Upper lobe of right lung (tissue), 1 donor: ENCODE measurements around the gene DPYD. TPM values are rescaled to one million over a fixed set of nuclear protein-coding genes. Genes with fewer than 3 reads are reported as not detected.

Experiments
- ATAC-seq: fragments of 200-7000 bp; cut with Tn5 transposase; one replicate; pipeline ENCODE4 v1.9.1; 2020; ENCODE audit warnings: mild to moderate bottlenecking, moderate library complexity
- DNase-seq: peaks from one replicate; pipeline ENCODE4 v3.0.0-alpha.2; 2020
- H3K27ac ChIP-seq: fragments of 200-600 bp; one replicate; pipeline ENCODE4 v1.8.0; 2022
- H3K27me3 ChIP-seq: fragments of 200-600 bp; one replicate; pipeline ENCODE4 v1.8.0; 2022; ENCODE audit warnings: mild to moderate bottlenecking
- H3K36me3 ChIP-seq: fragments of 200-600 bp; one replicate; pipeline ENCODE4 v1.8.0; 2022
- H3K4me1 ChIP-seq: fragments of 200-600 bp; one replicate; pipeline ENCODE4 v1.8.0; 2022
- H3K4me3 ChIP-seq: fragments of 200-600 bp; one replicate; pipeline ENCODE4 v1.8.0; 2022; ENCODE audit warnings: mild to moderate bottlenecking
- H3K9me3 ChIP-seq: fragments of 200-600 bp; one replicate; pipeline ENCODE4 v1.8.0; 2022
- intact Hi-C: fragments of 100-400 bp; cut with DNase I; formaldehyde crosslinking; loops from one replicate; pipeline ENCODE4 v1.11.0; 2022
- total RNA-seq: library from RNA; stranded (reverse); fragmentation: NEBNext Ultra II Directional; extraction: Animal tissue kit (Norgen Biotek cat#: 25700); gene quantifications from one replicate; pipeline ENCODE4 v1.2.1, GENCODE V29; 2021
- TF ChIP-seq, protein P1 (sequence below): fragments of 200-600 bp; IDR thresholded peaks from one replicate; pipeline ENCODE4 v1.8.0; 2022; ENCODE audit warnings: antibody characterized with exemption
- donor health status: DM: no; HTN: yes; CAD: no; lungs with severe emphysema.

The DPYD gene
- total RNA-seq, 1 donor from 2014 or later = 82.7 TPM

DNA sequence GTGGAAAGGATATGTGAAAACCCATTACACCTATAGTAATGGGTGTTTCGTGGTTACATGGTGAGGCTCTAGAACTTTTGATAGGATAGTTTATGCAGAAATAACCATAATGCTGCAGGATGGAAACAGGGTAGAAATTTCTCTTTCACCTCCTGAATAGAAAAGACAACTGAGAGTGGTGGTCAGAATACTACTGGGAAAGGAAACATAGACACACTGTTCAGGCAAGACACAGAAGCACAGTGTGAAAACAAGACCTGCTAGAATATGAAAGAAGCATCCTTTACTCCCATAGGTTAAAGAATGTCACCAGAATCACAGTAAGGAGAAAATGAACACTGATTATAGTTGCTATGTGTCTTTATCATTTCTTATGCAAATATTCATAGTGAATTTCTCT lies 496.6 kb downstream of the DPYD start:
- H3K4me1 ChIP-seq = no peaks in the 10 kb centered on the region
- H3K27ac ChIP-seq = no peak overlapping the region
- intact Hi-C loops = no loop called here
- no peaks in the 10 kb centered on the region for H3K9me3 ChIP-seq
- TF ChIP-seq, protein P1, sequence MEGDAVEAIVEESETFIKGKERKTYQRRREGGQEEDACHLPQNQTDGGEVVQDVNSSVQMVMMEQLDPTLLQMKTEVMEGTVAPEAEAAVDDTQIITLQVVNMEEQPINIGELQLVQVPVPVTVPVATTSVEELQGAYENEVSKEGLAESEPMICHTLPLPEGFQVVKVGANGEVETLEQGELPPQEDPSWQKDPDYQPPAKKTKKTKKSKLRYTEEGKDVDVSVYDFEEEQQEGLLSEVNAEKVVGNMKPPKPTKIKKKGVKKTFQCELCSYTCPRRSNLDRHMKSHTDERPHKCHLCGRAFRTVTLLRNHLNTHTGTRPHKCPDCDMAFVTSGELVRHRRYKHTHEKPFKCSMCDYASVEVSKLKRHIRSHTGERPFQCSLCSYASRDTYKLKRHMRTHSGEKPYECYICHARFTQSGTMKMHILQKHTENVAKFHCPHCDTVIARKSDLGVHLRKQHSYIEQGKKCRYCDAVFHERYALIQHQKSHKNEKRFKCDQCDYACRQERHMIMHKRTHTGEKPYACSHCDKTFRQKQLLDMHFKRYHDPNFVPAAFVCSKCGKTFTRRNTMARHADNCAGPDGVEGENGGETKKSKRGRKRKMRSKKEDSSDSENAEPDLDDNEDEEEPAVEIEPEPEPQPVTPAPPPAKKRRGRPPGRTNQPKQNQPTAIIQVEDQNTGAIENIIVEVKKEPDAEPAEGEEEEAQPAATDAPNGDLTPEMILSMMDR = no peak
- H3K27me3 ChIP-seq = no peaks in the 10 kb centered on the region
- DNase-seq = no peak
- no peaks in the 10 kb centered on the region for H3K36me3 ChIP-seq
- no peak overlapping the region for H3K4me3 ChIP-seq
- no peak for ATAC-seq

DNA sequence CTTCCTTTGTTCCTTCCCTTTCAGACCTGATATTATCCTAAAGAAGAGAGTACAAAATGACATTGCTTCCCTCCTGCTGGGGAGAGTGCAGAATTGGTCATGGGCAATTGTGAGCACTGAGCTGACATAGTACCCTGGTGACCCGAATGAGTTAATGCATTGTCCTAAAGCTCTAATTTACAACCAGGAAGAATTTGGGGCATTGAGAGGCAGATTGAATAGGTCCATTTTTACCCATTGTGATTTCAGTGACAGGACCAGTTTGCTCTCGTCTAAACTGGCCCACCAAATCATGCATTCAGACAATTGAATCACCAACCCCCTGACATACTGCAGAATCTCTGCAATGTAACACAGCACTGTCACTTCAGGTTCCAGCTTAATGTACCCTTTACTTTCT lies 497.4 kb downstream of the DPYD start:
- intact Hi-C loops = no loop called here
- Histone ChIP-seq H3K9me3 (no peaks in the 10 kb centered on the region), H3K27me3 (no peaks in the 10 kb centered on the region), H3K27ac (no peak overlapping the region), H3K36me3 (no peaks in the 10 kb centered on the region), H3K4me1 (no peaks in the 10 kb centered on the region), H3K4me3 (no peak overlapping the region)
- ATAC-seq (no peak), DNase-seq (no peak)
- TF ChIP-seq, protein P1 = no peak

DNA sequence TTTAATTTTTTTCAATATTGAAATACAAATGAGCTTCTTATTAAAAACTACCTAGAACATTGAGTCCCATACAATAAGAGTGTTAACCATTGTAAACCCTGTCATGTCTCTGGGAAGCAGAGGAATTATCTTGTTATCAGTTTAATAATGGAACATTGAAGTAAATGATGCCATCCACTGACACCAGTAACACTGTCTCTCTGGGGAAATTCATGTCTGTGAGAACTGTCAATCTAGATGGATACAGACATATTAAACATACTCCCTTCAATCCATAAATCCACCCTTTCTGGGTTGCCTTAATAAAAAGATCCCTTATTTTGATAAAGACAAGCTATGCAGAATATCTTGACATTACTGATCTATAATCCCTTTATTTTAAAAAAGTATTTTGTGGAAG lies 503.2 kb downstream of the DPYD start:
- Histone ChIP-seq H3K4me1 (no peaks in the 10 kb centered on the region), H3K9me3 (no peaks in the 10 kb centered on the region), H3K36me3 (no peaks in the 10 kb centered on the region), H3K27ac (no peak overlapping the region), H3K27me3 (no peaks in the 10 kb centered on the region), H3K4me3 (no peak overlapping the region)
- ATAC-seq = no peak
- TF ChIP-seq, protein P1 = no peak
- no peak for DNase-seq
- intact Hi-C loops = no loop called here

DNA sequence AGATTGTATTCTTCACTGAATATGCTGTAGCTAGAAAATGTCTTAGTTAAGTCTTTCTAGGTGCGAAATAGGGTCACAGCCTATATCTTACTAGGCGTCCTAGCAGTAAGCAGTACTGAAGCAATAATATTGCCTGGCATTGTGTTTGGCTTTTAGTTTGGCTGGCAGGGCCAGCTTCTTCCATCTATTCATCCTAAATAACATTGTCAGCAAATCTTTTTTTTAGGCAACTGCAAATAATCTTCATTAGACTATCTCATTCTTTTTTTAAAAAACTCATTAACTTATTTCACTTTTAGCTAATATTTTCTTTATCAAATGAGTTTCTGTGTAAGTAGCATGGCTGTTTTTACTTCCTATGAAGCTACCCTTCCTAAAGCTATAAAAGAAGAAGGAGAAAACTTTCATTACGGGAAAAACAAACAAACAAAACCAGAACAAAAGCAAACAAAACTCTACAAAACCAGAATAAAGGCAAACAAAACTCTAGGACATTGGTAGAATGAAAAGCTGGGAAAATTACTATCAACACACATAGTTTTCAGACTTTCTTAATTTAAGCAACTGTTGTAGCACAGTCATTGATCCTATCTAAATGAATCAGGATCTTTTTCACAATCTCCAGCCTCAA lies 506.0 kb downstream of the DPYD start:
- no peak overlapping the region for H3K27ac ChIP-seq
- no peaks in the 10 kb centered on the region for H3K27me3 ChIP-seq
- no peak for DNase-seq
- H3K9me3 ChIP-seq = no peaks in the 10 kb centered on the region
- ATAC-seq = no peak
- H3K36me3 ChIP-seq = no peaks in the 10 kb centered on the region
- no peaks in the 10 kb centered on the region for H3K4me1 ChIP-seq
- intact Hi-C loops = no loop called here
- no peak overlapping the region for H3K4me3 ChIP-seq
- TF ChIP-seq, protein P1 = no peak

DNA sequence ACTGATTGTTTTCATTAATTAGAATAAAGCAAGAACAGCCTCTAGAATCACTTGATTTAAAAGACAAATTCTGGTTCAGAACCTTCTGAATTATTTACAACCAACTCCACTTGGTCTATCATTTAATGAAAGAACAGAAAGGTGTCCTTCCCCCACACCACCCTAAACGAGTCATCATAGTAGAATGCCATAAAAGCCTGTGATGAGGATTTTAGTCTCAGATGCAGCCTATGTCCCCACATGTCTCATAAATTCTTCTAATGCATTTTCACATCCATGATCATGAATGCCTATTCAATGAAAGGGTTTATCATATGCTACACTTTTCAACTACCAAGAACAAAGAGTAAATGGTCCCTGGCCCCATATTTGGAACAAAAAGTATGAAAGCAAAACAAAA lies 508.1 kb downstream of the DPYD start:
- Histone ChIP-seq H3K36me3 (no peaks in the 10 kb centered on the region), H3K27me3 (no peaks in the 10 kb centered on the region), H3K9me3 (no peaks in the 10 kb centered on the region), H3K27ac (no peak overlapping the region), H3K4me3 (no peak overlapping the region), H3K4me1 (no peaks in the 10 kb centered on the region)
- intact Hi-C loops = no loop called here
- no peak for DNase-seq
- TF ChIP-seq, protein P1 = no peak
- no peak for ATAC-seq

DNA sequence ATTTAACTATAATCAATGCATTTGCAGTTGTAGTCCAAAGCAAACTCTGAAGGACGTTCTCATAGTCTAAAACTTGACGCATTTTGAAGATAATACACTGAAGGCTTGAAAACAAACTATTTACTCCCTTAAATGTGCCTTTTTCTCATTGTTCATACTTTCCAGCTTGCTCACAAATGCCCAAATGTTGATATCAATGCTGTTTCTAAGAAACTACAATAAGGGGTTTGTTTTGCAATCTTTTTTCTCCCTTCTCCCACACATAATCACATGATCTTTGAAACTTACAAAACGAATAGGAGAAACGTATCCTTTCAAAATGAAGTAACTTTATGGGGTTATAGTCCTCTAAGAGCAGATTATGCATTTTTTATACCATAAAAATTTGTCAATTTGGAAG lies 508.7 kb downstream of the DPYD start:
- Histone ChIP-seq H3K36me3 (no peaks in the 10 kb centered on the region), H3K27me3 (no peaks in the 10 kb centered on the region), H3K27ac (no peak overlapping the region), H3K4me3 (no peak overlapping the region), H3K4me1 (no peaks in the 10 kb centered on the region), H3K9me3 (no peaks in the 10 kb centered on the region)
- no peak for DNase-seq
- TF ChIP-seq, protein P1 = no peak
- intact Hi-C loops = no loop called here
- ATAC-seq = no peak
